KG1 (cell line): ENCODE results near the gene RNU6-9.
"Not testable (repeated sequence)": the region's sequence is repeated elsewhere in the genome, so short reads cannot be mapped to it uniquely, and the experiment has no call there.

Experiments used
- DNase-seq: peaks from one replicate; lab custom pipeline; 2025; lab: John Stamatoyannopoulos, UW

The RNU6-9 gene

GRCh38 chr19:878751-879561 is 14.3 kb upstream of the RNU6-9 start:
- DNase-seq, result not testable (repeated sequence)

GRCh38 chr19:879711-880438 is 13.4 kb upstream of the RNU6-9 start:
- DNase-seq, result no peak

DNA sequence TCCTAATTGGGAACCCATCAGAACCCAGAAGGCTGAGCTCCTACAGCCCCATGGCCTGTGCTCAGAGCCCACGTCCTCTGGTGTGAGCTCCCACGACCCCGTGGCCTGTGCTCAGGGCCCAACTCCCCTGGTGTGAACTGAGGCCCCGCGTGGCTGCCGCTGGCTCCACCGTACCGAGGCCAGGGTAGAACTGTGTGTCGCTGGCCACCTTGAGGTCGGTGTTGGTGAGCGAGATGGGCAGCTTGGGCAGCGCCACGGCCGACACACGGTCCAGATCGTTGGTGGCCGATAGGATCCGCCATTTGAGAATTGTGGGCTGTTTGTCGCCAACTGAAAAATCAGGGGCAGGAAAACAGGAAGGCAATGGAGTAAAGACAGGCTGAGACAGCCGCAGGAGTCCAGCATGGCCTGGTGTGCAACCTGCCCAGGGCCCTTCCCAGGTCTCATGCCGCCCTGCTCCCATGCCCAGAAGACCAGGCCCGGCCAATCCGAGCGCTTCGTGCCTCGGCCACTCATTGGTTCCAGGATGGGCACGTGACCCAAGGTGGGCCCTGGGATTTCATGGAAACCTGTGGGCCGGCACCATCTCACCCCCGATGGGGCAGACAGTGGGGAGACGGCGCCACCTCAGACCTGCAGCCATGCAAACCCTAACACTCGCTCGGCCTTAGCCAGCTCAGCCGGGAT is 11.8 kb upstream of the RNU6-9 start:
- DNase-seq, result no peak

DNA sequence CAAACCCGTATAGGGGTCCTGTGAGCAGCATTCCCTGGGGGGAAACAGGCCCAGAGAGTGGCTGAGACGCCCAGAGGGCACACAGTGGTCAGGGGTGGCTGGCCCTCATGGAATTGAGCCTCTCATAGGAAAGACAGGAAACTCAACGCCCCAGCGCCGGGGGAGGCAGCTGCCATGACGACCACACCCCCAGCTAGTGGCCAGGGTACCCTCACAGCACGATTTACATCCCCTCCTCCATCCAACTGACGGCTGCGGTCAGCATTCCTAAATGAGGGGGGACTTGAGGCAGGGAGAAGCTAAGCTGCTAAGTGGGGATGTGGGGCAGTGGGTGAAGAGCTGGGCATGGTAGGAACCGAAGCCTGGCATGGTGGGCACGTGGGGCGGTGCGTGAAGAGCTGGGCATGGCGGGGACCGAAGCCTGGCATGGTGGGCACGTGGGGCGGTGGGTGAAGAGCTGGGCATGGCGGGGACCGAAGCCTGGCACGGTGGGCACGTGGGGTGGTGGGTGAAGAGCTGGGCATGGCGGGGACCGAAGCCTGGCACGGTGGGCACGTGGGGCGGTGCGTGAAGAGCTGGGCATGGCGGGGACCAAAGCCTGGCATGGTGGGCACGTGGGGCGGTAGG is 10.3 kb upstream of the RNU6-9 start:
- no peak for DNase-seq

DNA sequence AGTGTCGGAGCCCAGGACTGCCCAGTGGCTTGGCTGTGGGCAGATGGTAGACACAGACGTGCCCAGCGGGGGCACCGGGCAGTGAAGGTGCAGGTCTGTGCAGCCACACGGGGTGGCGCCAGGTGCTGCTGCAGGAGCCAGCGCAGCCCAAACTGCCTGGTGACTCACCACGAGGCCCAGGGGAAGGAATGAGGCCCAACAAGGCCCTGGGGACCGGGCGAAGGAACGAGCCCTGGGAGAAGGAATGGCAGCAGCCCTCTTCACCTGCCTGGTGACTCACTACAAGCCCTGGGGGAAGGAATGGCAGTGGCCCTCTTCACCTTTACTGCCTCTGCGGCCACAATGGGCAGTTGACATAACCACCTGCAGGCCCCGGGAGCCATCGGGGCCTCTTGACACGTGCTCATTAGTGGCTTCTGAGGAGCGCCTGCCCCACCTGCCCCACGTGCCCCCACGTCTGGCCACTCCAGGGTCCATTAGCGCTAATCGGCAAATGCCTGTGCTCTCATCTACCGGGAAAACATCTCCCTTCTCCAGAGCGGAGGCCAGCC is 9.5 kb upstream of the RNU6-9 start:
- DNase-seq, result no peak

GRCh38 chr19:884420-885211 is 8.7 kb upstream of the RNU6-9 start:
- no peak for DNase-seq

DNA sequence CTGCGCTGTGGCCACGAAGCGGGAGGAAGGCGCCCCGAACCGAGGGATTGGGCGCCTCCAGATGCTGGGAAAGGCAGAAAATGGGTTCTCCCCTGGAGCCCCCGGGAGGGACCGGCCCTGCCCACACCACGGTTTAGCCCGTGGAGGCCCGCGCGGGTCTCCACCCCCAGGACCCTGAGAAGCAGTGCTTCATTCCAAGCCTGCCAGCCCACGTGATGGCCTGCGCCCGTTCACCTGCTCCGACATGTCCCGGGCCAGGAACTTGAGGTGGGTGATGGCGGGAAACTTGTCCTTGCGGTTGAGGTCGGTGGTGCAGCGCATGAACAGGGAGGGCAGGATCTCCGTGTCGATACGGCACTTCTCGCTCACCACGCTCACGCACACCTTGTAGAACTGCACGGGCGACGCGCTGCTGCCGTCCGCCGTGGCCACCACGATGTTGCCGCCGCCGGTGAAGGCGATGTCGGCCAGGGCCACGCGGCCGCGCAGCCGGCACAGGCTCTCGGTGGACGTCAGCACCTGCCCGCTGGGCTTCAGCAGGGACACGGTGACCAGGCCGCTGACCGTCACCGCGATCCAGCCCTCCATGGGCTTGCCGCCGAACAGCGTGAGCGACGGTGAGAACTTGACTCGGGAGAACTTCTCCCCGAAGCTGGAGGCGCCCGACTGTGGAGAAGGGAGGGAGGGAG is 7.6 kb upstream of the RNU6-9 start:
- DNase-seq, result no peak

- no peak for DNase-seq
Measured at GRCh38 chr19:887072-887471, 6.2 kb upstream of the RNU6-9 start.

GRCh38 chr19:887599-887998 is 5.7 kb upstream of the RNU6-9 start:
- DNase-seq, result no peak

- DNase-seq, result no peak
Measured at GRCh38 chr19:888581-889385, 4.5 kb upstream of the RNU6-9 start.

DNA sequence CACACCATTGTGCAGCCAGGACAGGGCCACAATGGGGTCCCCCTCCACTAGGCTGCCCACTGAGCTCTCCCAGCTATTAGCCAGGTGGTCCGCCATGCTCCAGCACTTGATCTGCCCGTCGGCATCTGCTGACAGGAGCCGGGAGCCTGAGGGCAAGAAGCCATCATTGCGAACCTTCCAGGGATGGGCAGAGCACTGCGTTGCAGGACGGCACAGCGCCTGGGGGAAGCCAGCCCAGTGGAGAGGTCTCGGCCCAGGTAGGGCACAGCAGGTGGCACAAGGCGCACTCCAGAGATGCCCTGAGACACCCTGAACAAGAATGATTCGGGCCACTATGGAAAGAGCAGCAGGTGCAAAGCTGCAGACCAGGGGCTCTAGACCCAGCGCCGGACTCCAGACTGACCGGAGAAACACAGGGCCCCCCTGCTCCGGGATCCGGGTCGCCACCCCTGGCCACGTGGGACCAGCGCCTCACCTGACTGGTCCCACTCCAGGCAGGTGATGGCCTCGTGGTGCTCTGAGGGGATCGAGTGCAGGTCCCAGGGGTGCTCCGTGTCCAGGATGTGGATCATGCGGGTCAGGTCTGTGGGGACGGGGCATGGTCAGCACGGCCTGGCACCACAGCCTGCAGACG is 3.5 kb upstream of the RNU6-9 start:
- no peak for DNase-seq

- DNase-seq, result no peak
Measured at GRCh38 chr19:890831-891230, 2.5 kb upstream of the RNU6-9 start.

- not testable (repeated sequence) for DNase-seq
Measured at GRCh38 chr19:891421-892200, 1.7 kb upstream of the RNU6-9 start.

- no peak for DNase-seq
Measured at GRCh38 chr19:892243-892893, 916 bp upstream of the RNU6-9 start.

- no peak for DNase-seq
Measured at GRCh38 chr19:896434-896833, 3.1 kb downstream of the RNU6-9 start.

DNA sequence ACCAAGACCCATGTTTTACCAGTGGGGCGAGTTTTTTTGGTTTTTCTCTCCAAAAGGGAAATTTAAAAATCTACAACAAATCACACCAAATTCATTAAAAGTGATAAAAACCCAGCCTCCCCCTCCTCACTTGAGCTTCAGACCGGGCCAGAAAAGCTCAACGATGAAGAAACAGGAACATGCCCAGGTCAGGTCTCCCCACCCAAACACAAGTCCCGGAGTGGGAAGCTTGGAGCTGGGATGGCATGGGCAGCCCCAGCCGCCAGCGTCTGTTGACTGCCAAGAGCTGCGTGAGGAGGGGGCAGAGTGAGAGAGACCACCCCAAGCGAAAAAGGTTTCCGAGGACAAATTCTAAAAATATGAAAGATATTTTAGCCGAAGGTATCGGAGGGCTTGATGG is 3.7 kb downstream of the RNU6-9 start:
- DNase-seq, result no peak

- DNase-seq, result no peak
Measured at GRCh38 chr19:897442-898039, 4.3 kb downstream of the RNU6-9 start.

DNA sequence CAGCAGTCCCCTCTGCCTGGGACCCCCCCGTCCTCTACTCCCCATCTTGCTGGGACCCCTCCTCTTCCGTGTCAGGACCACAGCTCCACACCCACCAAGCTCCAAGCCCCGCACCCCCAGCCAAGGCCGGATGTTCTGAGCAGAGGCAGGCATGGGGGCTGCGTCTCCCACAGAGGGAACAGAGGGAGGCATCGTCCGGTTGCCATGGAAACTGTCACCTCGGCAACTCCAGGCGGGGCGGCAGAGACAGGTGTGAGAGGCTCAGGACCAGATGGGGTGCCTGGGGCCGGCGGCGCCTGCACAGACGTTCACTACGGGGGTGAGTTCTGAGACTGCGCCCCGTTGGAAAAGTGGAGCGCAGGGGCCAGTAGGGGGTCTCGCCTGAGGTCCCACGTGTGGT is 5.4 kb downstream of the RNU6-9 start:
- DNase-seq, result no peak
